WTC11 (cell line): ENCODE results near the gene SMTN. TPM values are rescaled to one million over a fixed set of nuclear protein-coding genes. Genes with fewer than 3 reads are reported as not detected.
"Not testable (repeated sequence)": the region's sequence is repeated elsewhere in the genome, so short reads cannot be mapped to it uniquely, and the experiment has no call there.

ENCODE experiments used
- ATAC-seq: fragments of 200-7000 bp; cut with Tn5 transposase; 2 replicates; pipeline ENCODE4 v1.10.0; 2021; ENCODE audit warnings: mild to moderate bottlenecking, moderate library complexity
- CTCF ChIA-PET: fragments of 300-600 bp; sonication (Branson Sonifier 250); formaldehyde crosslinking; loops from one replicate; lab custom pipeline; 2021; ENCODE audit warnings: antibody characterized with exemption; lab: Charles Lee
- POLR2A ChIA-PET: fragments of 350-600 bp; sonication (Branson Sonifier 250); formaldehyde crosslinking; loops from one replicate; lab custom pipeline; 2021; ENCODE audit warnings: antibody characterized with exemption; lab: Charles Lee
- DNase-seq: peaks from one replicate; pipeline ENCODE4 v3.0.0; 2021; ENCODE audit warnings: low spot score
- H3K27ac Mint-ChIP-seq: 2 replicates; pipeline ENCODE4 v1.8.0; 2021; ENCODE audit warnings: mixed read lengths
- H3K27me3 Mint-ChIP-seq: 2 replicates; pipeline ENCODE4 v1.8.0; 2021; ENCODE audit warnings: low read depth, mild to moderate bottlenecking, moderate library complexity, mixed read lengths
- H3K36me3 Mint-ChIP-seq: 2 replicates; pipeline ENCODE4 v1.8.0; 2021; ENCODE audit warnings: mixed read lengths
- H3K4me1 Mint-ChIP-seq: 2 replicates; pipeline ENCODE4 v1.8.0; 2022; ENCODE audit warnings: mixed read lengths
- H3K4me3 Mint-ChIP-seq: 2 replicates; pipeline ENCODE4 v1.8.0; 2021; ENCODE audit warnings: mild to moderate bottlenecking, moderate library complexity, mixed read lengths
- H3K9me3 Mint-ChIP-seq: 2 replicates; pipeline ENCODE4 v1.8.0; 2021; ENCODE audit warnings: mixed read lengths
- CREB1 ChIP-seq: sonication (generic); formaldehyde crosslinking; IDR thresholded peaks from 2 replicates; pipeline ENCODE4 v1.8.0; 2023; ENCODE audit warnings: mild to moderate bottlenecking, missing genetic modification reagents
- ELF4 ChIP-seq: sonication (generic); formaldehyde crosslinking; IDR thresholded peaks from 2 replicates; pipeline ENCODE4 v1.8.1; 2022; ENCODE audit warnings: low read depth, mild to moderate bottlenecking, moderate library complexity, missing genetic modification reagents
- ESRRA ChIP-seq: sonication (generic); formaldehyde crosslinking; IDR thresholded peaks from 2 replicates; pipeline ENCODE4 v1.8.1; 2022; ENCODE audit warnings: mild to moderate bottlenecking, missing genetic modification reagents, borderline replicate concordance
- NFYB ChIP-seq: sonication (generic); formaldehyde crosslinking; conservative IDR thresholded peaks from 2 replicates; pipeline ENCODE4 v1.8.0; 2022; ENCODE audit warnings: low read depth, missing genetic modification reagents
- SP1 ChIP-seq: sonication (generic); formaldehyde crosslinking; conservative IDR thresholded peaks from 2 replicates; pipeline ENCODE4 v1.8.1; 2022; ENCODE audit warnings: missing genetic modification reagents
- TEAD1 ChIP-seq: sonication (generic); formaldehyde crosslinking; IDR thresholded peaks from 2 replicates; pipeline ENCODE4 v1.8.0; 2022; ENCODE audit warnings: mild to moderate bottlenecking, missing genetic modification reagents
- ZNF219 ChIP-seq: sonication (generic); formaldehyde crosslinking; IDR thresholded peaks from 2 replicates; pipeline ENCODE4 v1.8.0; 2023; ENCODE audit warnings: missing genetic modification reagents, mild to moderate bottlenecking, borderline replicate concordance
- total RNA-seq: library from RNA; stranded (reverse); gene quantifications from 3 replicates; pipeline ENCODE4 v1.2.3, GENCODE V29; 2021
- TF ChIP-seq, protein P1 (sequence below): sonication (generic); formaldehyde crosslinking; IDR thresholded peaks from 2 replicates; pipeline ENCODE4 v1.8.0; 2023; ENCODE audit warnings: missing genetic modification reagents, mild to moderate bottlenecking, borderline replicate concordance
- TF ChIP-seq, protein P2 (sequence below): sonication (generic); formaldehyde crosslinking; conservative IDR thresholded peaks from 2 replicates; pipeline ENCODE4 v1.8.1; 2022; ENCODE audit warnings: mild to moderate bottlenecking, missing genetic modification reagents
- TF ChIP-seq, protein P3 (sequence below): sonication (generic); formaldehyde crosslinking; IDR thresholded peaks from 2 replicates; pipeline ENCODE4 v1.8.1; 2023; ENCODE audit warnings: mild to moderate bottlenecking, missing genetic modification reagents
- TF ChIP-seq, protein P4 (sequence below): sonication (generic); formaldehyde crosslinking; IDR thresholded peaks from 2 replicates; pipeline ENCODE4 v1.8.1; 2022; ENCODE audit warnings: mild to moderate bottlenecking, moderate library complexity, missing genetic modification reagents
- TF ChIP-seq, protein P5 (sequence below): sonication (generic); formaldehyde crosslinking; IDR thresholded peaks from 2 replicates; pipeline ENCODE4 v1.8.1; 2023; ENCODE audit warnings: mild to moderate bottlenecking, missing genetic modification reagents, borderline replicate concordance
- TF ChIP-seq, protein P6 (sequence below): fragments of 250-450 bp; sonication (Bioruptor Pico); IDR thresholded peaks from 2 replicates; pipeline ENCODE4 v1.9.0; 2021; ENCODE audit warnings: mild to moderate bottlenecking

The SMTN gene
- total RNA-seq, 1 experiment from 2014 or later: 34.5 TPM

DNA sequence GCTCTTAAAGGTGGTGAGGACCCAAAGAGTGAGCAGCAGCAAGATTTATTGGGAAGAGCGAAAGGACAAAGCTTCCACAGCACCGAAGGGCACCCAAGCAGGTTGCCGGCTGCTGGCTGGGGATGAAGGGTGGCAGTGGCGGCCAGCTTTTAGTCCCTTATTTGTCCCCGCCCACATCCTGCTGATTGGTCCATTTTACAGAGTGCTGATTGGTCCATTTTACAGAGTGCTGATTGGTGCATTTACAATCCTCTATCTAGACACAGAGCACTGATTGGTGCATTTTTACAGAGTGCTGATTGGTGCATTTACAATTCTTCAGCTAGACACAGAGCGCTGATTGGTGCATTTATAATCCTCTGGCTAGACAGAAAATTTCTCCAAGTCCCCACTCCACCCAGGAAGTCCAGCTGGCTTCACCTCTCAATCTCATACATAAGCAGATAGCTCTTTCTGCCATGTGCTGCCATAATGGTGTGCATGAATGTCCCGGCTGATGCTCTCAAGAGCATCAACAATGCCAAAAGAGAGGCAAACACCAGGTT lies 31.5 kb downstream of the SMTN start:
- Mint-ChIP-seq H3K9me3 (peaks cover 10% of the 10 kb centered on the region), H3K27me3 (peaks cover 17% of the 10 kb centered on the region)
- POLR2A ChIA-PET, ATAC-seq, DNase-seq, H3K4me1 Mint-ChIP-seq, H3K4me3 Mint-ChIP-seq, H3K27ac Mint-ChIP-seq, H3K36me3 Mint-ChIP-seq: not testable (repeated sequence)
- TF ChIP-seq NFYB (CRISPR knock-in tag): peak; percentile 61; the same call in 1 of the 2 replicates
- CTCF ChIA-PET: interaction anchor here (0.7 to 1.5 kb wide), 3 partner anchors 27 to 99 kb away, joined by 3 to 4 read pairs (median 3); partner anchors contain the start of gene PLA2G3

DNA sequence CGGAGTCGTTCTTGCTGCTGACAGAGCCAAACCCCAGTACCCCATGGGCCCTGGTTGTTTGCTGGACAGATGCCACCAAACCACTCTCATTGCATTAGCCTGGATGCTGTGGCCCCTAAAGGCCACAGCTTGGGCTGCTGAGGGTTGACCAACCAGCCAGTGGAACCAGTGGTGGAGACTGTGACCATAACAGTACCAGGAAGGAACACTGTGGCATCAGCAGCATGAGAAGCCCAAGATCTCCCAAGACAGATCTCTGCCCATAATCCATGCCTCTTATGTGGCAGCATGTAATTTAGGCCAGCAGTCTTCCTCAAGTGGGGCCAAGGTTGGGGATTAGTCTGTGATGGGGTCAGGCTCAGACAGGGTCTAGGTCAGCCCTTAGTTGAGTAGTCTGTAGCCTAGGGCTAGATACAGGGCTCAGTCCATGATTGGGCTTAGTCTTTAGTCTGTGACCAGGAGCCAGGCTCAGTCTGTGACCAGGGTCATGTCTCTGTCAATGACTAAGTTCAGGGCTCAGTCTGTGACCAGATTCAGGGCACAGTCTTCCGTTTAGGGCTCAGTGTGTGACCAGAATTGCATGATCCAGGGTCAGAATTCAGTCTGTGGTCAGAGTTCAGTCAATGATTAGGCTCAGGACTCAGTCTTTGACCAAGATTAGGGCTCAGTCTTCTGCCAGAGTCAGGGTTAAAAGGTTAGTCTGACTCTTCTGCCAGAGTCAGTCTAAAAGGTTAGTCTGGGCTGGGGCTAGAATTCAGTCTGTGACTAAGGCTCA lies 37.1 kb downstream of the SMTN start:
- H3K4me1 Mint-ChIP-seq: peaks cover 24% of the 10 kb centered on the region
- ATAC-seq (no peak), DNase-seq (no peak)
- no peak overlapping the region for H3K4me3 Mint-ChIP-seq
- H3K27me3 Mint-ChIP-seq: no peaks in the 10 kb centered on the region; the same call in 1 of the 2 replicates
- ChIA-PET POLR2A (no interaction called here), CTCF (interaction anchor here (0.7 to 3.0 kb wide), 4 partner anchors 11 to 33 kb away, joined by 3 to 23 read pairs (median 10); partner anchors contain the start of gene SELENOM)
- H3K9me3 Mint-ChIP-seq: peaks cover under 1% of the 10 kb centered on the region
- no peaks in the 10 kb centered on the region for H3K36me3 Mint-ChIP-seq
- no peak overlapping the region for H3K27ac Mint-ChIP-seq
- TF ChIP-seq, protein P1, sequence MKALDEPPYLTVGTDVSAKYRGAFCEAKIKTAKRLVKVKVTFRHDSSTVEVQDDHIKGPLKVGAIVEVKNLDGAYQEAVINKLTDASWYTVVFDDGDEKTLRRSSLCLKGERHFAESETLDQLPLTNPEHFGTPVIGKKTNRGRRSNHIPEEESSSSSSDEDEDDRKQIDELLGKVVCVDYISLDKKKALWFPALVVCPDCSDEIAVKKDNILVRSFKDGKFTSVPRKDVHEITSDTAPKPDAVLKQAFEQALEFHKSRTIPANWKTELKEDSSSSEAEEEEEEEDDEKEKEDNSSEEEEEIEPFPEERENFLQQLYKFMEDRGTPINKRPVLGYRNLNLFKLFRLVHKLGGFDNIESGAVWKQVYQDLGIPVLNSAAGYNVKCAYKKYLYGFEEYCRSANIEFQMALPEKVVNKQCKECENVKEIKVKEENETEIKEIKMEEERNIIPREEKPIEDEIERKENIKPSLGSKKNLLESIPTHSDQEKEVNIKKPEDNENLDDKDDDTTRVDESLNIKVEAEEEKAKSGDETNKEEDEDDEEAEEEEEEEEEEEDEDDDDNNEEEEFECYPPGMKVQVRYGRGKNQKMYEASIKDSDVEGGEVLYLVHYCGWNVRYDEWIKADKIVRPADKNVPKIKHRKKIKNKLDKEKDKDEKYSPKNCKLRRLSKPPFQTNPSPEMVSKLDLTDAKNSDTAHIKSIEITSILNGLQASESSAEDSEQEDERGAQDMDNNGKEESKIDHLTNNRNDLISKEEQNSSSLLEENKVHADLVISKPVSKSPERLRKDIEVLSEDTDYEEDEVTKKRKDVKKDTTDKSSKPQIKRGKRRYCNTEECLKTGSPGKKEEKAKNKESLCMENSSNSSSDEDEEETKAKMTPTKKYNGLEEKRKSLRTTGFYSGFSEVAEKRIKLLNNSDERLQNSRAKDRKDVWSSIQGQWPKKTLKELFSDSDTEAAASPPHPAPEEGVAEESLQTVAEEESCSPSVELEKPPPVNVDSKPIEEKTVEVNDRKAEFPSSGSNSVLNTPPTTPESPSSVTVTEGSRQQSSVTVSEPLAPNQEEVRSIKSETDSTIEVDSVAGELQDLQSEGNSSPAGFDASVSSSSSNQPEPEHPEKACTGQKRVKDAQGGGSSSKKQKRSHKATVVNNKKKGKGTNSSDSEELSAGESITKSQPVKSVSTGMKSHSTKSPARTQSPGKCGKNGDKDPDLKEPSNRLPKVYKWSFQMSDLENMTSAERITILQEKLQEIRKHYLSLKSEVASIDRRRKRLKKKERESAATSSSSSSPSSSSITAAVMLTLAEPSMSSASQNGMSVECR (CRISPR knock-in tag): no peak
- no peak for TF ChIP-seq TEAD1 (CRISPR knock-in tag)
- TF ChIP-seq, protein P2, sequence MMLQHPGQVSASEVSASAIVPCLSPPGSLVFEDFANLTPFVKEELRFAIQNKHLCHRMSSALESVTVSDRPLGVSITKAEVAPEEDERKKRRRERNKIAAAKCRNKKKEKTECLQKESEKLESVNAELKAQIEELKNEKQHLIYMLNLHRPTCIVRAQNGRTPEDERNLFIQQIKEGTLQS (CRISPR knock-in tag): no peak
- TF ChIP-seq, protein P3, sequence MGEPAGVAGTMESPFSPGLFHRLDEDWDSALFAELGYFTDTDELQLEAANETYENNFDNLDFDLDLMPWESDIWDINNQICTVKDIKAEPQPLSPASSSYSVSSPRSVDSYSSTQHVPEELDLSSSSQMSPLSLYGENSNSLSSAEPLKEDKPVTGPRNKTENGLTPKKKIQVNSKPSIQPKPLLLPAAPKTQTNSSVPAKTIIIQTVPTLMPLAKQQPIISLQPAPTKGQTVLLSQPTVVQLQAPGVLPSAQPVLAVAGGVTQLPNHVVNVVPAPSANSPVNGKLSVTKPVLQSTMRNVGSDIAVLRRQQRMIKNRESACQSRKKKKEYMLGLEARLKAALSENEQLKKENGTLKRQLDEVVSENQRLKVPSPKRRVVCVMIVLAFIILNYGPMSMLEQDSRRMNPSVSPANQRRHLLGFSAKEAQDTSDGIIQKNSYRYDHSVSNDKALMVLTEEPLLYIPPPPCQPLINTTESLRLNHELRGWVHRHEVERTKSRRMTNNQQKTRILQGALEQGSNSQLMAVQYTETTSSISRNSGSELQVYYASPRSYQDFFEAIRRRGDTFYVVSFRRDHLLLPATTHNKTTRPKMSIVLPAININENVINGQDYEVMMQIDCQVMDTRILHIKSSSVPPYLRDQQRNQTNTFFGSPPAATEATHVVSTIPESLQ (CRISPR knock-in tag): no peak
- no peak for TF ChIP-seq ELF4 (CRISPR knock-in tag)
- no peak for TF ChIP-seq SP1
- TF ChIP-seq, protein P4, sequence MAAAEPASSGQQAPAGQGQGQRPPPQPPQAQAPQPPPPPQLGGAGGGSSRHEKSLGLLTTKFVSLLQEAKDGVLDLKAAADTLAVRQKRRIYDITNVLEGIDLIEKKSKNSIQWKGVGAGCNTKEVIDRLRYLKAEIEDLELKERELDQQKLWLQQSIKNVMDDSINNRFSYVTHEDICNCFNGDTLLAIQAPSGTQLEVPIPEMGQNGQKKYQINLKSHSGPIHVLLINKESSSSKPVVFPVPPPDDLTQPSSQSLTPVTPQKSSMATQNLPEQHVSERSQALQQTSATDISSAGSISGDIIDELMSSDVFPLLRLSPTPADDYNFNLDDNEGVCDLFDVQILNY (CRISPR knock-in tag): no peak
- TF ChIP-seq ESRRA (CRISPR knock-in tag): no peak
- TF ChIP-seq CREB1 (CRISPR knock-in tag): no peak
- TF ChIP-seq, protein P5, sequence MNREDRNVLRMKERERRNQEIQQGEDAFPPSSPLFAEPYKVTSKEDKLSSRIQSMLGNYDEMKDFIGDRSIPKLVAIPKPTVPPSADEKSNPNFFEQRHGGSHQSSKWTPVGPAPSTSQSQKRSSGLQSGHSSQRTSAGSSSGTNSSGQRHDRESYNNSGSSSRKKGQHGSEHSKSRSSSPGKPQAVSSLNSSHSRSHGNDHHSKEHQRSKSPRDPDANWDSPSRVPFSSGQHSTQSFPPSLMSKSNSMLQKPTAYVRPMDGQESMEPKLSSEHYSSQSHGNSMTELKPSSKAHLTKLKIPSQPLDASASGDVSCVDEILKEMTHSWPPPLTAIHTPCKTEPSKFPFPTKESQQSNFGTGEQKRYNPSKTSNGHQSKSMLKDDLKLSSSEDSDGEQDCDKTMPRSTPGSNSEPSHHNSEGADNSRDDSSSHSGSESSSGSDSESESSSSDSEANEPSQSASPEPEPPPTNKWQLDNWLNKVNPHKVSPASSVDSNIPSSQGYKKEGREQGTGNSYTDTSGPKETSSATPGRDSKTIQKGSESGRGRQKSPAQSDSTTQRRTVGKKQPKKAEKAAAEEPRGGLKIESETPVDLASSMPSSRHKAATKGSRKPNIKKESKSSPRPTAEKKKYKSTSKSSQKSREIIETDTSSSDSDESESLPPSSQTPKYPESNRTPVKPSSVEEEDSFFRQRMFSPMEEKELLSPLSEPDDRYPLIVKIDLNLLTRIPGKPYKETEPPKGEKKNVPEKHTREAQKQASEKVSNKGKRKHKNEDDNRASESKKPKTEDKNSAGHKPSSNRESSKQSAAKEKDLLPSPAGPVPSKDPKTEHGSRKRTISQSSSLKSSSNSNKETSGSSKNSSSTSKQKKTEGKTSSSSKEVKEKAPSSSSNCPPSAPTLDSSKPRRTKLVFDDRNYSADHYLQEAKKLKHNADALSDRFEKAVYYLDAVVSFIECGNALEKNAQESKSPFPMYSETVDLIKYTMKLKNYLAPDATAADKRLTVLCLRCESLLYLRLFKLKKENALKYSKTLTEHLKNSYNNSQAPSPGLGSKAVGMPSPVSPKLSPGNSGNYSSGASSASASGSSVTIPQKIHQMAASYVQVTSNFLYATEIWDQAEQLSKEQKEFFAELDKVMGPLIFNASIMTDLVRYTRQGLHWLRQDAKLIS (CRISPR knock-in tag): no peak
- TF ChIP-seq ZNF219 (CRISPR knock-in tag): no peak
- TF ChIP-seq, protein P6, sequence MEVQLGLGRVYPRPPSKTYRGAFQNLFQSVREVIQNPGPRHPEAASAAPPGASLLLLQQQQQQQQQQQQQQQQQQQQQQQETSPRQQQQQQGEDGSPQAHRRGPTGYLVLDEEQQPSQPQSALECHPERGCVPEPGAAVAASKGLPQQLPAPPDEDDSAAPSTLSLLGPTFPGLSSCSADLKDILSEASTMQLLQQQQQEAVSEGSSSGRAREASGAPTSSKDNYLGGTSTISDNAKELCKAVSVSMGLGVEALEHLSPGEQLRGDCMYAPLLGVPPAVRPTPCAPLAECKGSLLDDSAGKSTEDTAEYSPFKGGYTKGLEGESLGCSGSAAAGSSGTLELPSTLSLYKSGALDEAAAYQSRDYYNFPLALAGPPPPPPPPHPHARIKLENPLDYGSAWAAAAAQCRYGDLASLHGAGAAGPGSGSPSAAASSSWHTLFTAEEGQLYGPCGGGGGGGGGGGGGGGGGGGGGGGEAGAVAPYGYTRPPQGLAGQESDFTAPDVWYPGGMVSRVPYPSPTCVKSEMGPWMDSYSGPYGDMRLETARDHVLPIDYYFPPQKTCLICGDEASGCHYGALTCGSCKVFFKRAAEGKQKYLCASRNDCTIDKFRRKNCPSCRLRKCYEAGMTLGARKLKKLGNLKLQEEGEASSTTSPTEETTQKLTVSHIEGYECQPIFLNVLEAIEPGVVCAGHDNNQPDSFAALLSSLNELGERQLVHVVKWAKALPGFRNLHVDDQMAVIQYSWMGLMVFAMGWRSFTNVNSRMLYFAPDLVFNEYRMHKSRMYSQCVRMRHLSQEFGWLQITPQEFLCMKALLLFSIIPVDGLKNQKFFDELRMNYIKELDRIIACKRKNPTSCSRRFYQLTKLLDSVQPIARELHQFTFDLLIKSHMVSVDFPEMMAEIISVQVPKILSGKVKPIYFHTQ (CRISPR knock-in tag): no peak
